Activated CD4-positive, alpha-beta T cell treated with anti-CD3 and anti-CD28 coated beads, Interleukin-2, amount 50 U/mL, for 48 hours (primary cell): ENCODE measurements around the gene MICOS13.
"Not testable (repeated sequence)": the region's sequence is repeated elsewhere in the genome, so short reads cannot be mapped to it uniquely, and the experiment has no call there.

Experiments used
- DNase-seq, 2 experiments: peaks; one replicate each; pipeline ENCODE4 v3.0.0-alpha.2; 2020

Gene MICOS13, protein sequence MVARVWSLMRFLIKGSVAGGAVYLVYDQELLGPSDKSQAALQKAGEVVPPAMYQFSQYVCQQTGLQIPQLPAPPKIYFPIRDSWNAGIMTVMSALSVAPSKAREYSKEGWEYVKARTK

GRCh38 chr19:5680437-5681368 lies at the start of gene MICOS13, which contains the start of gene HSD11B1L:
TSS of gene MICOS13 (minus strand) at chr19:5680516. CDS start at chr19:5680486, 30 bp downstream.
TSS of gene HSD11B1L (plus strand) at chr19:5681027. CDS start at chr19:5684833, 3,806 bp downstream.
- peak; percentile 96 to 98 for DNase-seq

DNA sequence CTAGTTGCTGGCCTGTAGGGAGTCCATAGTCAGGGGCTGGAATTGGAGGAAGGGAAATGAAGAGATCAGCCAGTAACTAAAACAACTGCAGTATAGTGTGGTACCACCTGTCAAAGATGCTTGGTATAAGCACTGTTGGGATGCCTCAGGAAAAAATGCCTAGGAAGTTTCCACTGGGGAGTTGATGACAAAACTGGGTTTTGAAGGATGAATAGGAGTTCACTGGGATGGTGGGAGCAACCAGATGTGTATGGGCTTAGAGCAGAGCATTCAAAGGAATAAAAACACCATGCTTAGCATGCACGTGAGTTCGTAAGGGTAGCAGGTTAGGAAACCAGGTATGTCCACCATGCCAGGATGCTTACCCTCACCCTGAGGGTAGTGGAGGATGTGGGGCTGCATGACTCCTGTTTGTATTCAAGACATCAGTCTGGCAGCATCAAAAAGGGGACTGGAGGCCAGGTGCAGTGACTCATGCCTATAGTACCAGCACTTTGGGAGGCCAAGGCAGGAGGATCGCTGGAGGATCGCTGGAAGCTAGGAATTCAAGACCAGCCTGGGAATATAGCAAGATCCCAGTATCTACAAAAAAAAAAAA lies 47.2 kb upstream of the MICOS13 start:
- DNase-seq: no peak

- peak; percentile 97 to 98 for DNase-seq
These were observed 39.9 kb upstream of the MICOS13 start, which contains the start of the genes CATSPERD and LONP1 for GRCh38 chr19:5719961-5720790. TSS of gene CATSPERD (plus strand) at chr19:5720637. CDS start at chr19:5720738, 101 bp downstream. TSS of gene LONP1 (minus strand) at chr19:5720146. CDS start at chr19:5720132, 14 bp downstream.

DNA sequence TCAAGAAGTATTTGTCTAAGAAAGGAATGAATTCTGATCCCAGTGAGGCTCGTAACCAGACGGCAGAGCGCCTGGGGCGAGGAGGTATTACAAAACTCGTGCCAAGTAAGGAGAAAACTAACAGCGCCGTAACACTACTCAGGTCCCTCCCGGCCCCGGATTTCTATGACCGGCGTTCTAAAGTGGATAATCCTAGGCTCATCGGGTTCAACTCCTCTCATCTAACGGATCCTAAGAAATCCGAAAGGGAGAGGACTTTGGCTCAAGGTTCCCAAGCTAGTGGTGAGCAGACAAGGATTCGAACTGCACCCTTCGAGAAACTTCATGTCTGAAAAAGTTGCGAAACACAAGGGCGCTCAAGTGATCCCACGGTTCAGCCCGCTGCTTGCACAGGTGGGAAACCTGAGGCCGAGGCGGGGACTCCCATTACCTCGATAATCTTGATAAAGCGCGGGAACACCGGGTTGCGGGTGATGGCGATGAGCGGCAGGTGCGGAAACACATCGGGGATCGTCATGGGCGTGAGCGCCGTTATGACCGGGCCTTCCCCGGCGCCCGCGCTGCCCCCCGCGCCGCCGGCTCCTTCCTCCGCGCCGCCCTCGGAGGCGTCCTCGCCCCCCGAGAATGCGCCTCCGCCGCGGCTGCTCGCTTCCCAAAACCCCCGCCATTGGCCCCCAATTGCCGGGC lies 39.1 kb upstream of the MICOS13 start:
- peak; percentile 44 to 49 for DNase-seq

DNA sequence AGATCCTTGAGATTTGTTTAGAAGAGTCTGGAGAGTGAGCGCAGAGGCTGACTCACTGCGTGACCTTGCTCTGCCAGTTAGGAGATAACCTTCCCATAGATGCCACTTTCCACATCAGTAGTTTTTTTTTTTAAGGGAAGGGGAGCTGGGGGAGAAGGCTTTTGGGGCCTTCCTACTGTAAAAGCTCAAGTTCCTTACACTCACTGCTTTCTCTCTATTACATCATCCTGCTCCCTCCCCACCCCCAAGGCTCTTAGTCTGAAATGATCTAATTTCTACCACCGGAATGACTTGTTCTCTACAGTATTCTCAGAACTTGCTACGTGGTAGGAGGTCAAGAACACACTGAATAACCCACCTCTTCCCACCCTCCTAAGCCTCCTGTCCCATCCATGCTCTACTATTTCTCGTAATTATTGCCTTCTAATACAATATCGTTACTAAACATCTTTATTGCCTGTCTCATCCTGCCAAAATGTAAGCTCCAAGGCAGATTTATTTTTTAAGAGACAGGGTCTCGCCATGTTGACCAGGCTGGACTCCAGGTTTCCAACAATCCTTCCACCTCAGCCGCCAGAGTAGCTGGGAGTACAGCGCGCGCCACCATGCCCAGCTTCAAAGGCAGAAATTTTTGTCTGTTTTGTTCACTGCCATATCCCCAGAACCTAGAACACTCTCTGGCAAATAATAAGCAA lies 38.4 kb upstream of the MICOS13 start:
- DNase-seq: peak; percentile 67 to 78

GRCh38 chr19:5718037-5718578 lies 37.8 kb upstream of the MICOS13 start:
- peak; percentile 71 to 75 for DNase-seq

DNA sequence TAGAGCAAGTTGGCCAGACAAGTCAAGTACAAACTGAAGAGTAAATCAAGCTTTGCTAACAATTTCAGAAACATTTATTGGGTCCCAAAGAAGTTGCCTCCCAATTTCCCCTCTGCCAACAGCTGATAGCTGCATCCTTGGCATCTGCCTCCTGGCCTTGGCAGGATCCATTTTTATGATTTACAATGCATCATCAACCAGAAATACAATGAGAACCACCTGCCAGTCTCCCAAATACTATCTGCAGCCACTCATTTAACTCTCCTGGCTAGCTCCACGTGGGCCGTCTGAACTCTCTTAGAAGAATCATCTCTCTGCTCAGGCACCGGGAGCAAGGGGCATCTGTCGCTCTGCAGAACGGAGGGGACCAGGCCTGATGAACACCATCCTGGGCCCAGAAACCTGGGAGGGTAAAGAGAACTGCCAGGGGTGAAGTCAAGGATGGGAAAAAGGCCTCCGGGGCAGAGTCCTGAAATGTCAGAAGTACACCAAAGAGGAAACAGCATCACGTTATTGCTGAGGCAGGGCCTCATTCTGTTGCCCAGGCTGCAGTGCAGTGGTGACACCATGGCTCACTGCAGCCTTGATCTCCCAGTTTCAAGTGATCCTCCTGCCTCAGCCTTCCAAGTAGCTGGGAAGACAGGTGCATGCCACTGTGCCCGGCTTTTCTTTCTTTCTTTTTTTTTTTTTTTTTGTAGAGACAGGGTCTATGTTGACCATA lies 37.1 kb upstream of the MICOS13 start:
- DNase-seq: no peak

DNA sequence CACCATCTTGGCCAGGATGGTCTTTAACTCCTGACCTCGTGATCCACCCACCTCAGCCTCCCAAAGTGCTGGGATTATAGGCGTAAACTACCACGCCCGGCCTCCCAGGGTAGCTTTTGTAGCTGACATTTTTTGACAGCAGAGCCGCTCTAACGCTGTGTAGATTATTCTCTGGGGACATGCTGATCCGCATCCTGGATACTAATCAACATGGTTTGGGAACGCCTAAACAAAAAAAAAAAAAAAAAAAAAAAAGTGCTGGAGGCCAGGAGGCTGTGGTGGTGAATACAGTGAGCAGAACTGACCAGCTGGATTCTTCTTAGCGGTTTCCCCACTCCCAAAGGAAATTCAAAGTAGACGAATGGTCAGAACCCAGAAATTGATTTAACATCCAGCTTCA lies 34.5 kb upstream of the MICOS13 start:
- no peak for DNase-seq

DNA sequence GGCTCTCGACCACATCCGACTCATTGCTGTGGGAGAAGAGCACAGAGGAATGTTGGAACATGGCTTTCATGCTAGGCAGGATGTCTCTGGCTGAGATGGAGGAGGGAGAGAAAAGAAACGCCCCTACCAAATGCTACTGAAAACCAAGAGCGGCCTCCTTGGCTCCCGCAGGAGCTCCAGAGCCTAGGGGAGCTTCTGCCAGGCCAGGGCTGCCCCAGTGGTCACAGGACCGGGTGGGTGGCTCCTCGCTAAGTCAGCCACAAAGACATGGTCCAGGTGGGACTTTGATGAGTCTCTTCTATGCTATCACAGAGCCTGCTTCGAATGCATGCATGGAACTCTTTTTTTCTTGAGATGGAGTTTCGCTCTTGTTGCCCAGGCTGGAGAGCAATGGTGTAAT lies 32.9 kb upstream of the MICOS13 start:
- DNase-seq: no peak

DNA sequence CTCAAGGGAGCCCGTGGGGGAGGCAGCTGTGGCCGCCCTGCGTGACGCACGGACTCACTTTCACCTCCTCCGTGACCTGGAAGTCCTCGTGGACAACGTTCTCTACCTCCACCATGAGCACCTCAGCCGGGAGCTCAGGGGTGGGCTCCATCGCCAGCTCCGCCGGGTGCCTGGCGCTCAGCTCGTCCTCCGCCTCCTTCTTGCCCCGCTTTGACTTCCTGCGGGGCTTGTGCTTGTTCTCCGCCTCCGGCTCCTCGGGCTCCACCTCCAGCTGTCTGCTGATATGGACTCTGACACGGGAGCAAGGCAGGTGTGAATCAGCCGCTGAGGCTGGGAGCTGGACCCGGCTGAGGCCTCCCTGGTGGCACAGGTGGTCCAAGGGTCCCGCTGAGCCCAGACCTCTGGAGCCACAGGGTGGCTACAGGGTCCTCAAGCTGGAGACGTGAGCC lies 31.4 kb upstream of the MICOS13 start:
- DNase-seq: no peak

DNA sequence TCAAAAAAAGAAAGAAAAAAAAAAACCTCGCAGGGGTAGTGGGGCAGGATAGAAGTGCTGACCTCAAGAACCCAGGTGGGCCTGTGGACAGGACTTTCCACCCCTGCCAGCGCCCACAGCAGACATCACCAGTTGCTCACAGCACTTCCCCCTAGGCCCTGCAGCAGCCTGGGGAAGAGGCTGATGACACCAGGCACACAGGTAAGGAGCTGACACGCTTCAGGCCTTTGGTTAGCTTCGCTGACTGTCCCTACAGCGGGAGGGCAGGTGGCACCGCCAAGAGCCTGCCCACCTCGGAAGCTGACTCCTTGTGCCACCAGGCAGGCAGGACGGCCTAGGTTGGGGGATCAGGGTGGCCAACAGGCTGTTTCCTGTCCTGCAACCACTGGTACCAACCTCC lies 30.7 kb upstream of the MICOS13 start:
- DNase-seq: no peak

GRCh38 chr19:5707576-5708575 lies 27.6 kb upstream of the MICOS13 start:
- no peak for DNase-seq

- DNase-seq: no peak
These were observed 26.7 kb upstream of the MICOS13 start for GRCh38 chr19:5706876-5707573.

- no peak for DNase-seq
These were observed 25.2 kb upstream of the MICOS13 start for GRCh38 chr19:5705552-5705951.

- no peak for DNase-seq
These were observed 23.8 kb upstream of the MICOS13 start for GRCh38 chr19:5703819-5704818.

DNA sequence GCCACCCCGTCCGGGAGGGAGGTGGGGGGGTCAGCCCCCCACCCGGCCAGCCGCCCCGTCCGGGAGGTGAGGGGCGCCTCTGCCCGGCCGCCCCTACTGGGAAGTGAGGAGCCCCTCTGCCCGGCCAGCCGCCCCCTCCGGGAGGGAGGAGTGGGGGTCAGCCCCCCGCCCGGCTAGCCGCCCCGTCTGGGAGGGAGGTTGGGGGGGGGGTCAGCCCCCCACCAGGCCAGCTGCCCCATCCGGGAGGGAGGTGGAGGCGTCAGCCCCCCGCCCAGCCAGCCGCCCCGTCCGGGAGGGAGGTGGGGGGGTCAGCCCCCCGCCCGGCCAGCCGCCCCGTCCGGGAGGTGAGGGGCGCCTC lies 21.7 kb upstream of the MICOS13 start:
- DNase-seq: not testable (repeated sequence)

DNA sequence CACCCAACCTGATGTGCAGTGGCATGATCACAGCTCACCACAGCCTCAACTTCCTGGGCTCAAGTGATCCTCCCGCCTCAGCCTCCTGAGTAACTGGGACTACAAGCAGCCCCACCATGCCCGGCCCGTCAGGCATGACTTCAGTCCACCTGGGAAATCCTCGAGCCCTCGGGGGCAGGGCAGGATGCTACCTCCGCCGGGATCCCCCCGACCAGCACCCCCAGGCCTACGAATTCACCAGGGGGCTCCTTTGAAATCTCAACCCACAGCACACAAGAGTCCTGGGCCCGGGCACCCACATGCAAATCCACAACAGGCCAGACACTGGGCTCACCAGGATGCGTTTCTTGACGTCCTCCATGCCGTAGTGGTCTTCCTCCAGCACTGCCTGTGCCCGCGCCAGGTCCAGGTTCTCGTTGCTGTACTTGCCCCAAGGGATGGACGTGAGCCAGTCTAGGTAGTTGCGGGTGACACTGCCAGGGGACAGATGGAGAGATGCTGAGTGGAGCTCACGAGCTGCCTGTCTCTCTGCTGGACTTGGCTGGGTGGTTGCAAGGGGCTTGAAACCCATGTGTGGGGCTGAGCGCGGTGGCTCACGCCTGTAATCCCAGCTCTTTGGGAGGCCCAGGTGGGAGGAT lies 20.3 kb upstream of the MICOS13 start:
- no peak for DNase-seq
